Regular cardiac myocyte (primary cell): ENCODE data around the gene SERPINB3. TPM values are rescaled to one million over a fixed set of nuclear protein-coding genes. Genes with fewer than 3 reads are reported as not detected.

Source experiments
- total RNA-seq: library from RNA; depleted of rRNA; stranded (reverse); fragments of >200 nt; gene quantifications from 2 replicates; pipeline ENCODE4 v1.2.3, GENCODE V29; 2014

Gene SERPINB3
- total RNA-seq, result not detected in 2 replicates

GRCh38 chr18:63661750-63662149 is at the start of gene SERPINB3:
Gene SERPINB3, minus strand, starts transcription at chr18:63661893. Its CDS starts 677 bp downstream, at chr18:63661216.

GRCh38 chr18:63702660-63703059 is 41.0 kb upstream of the SERPINB3 start, which contains the start of gene SERPINB11:
Gene SERPINB11, plus strand, starts transcription at chr18:63702960. Its CDS starts 7,234 bp downstream, at chr18:63710194.

GRCh38 chr18:63644142-63644541 is 17.6 kb downstream of the SERPINB3 start, which contains the start of gene SERPINB4:
Gene SERPINB4, minus strand, starts transcription at chr18:63644256. Its CDS starts 679 bp downstream, at chr18:63643577.

Other genes with a start within 250 kb of the SERPINB3 start
- 42.6 and 48.2 TPM in 2 replicates for gene VPS4B, start 239.4 kb downstream of the SERPINB3 start, total RNA-seq
- under 0.01 TPM in 2 replicates for gene SERPINB5, start 184.9 kb downstream of the SERPINB3 start, total RNA-seq
- not detected in 2 replicates for gene SERPINB12, start 119.5 kb downstream of the SERPINB3 start, total RNA-seq
- gene SERPINB13, start 74.5 kb downstream of the SERPINB3 start, total RNA-seq, result not detected in 2 replicates
- not detected in 2 replicates for gene SERPINB4, start 17.6 kb downstream of the SERPINB3 start, total RNA-seq
- not detected in 2 replicates for gene SERPINB11, start 41.1 kb upstream of the SERPINB3 start, total RNA-seq
- 0.28 and 0.38 TPM in 2 replicates for gene SERPINB7, start 113.5 kb upstream of the SERPINB3 start, total RNA-seq
- 0.38 and 2.0 TPM in 2 replicates for gene SERPINB2, start 225.8 kb upstream of the SERPINB3 start, total RNA-seq
- not detected in 2 replicates for gene SERPINB10, start 246.1 kb upstream of the SERPINB3 start, total RNA-seq